ENCODE data around the gene ALX3.

The ALX3 gene

GRCh38 chr1:110061341-110061740 is 9.1 kb downstream of the ALX3 start:
- Histone ChIP-seq H3K27me3 (ENCODE audit: insufficient read depth, poor library complexity, severe bottlenecking) (no peaks in the 10 kb centered on the region), H3K36me3 (ENCODE audit: low read depth) (peaks cover 15% of the 10 kb centered on the region), H3K27ac (ENCODE audit: poor library complexity, severe bottlenecking) (no peak overlapping the region), H3K9me3 (ENCODE audit: severe bottlenecking) (no peaks in the 10 kb centered on the region), H3K4me1 (ENCODE audit: insufficient read depth, poor library complexity, severe bottlenecking) (no peaks in the 10 kb centered on the region), H3K4me3 (ENCODE audit: severe bottlenecking) (no peak overlapping the region)
- no peak for TF ChIP-seq CTCF (IDR thresholded peaks at IDR 0.05; ENCODE audit: poor library complexity, severe bottlenecking)
- ATAC-seq (ENCODE audit: low read depth), result no peak
- DNase-seq (ENCODE audit: low spot score), result no peak

- Histone ChIP-seq H3K9me3 (ENCODE audit: severe bottlenecking) (no peaks in the 10 kb centered on the region), H3K36me3 (ENCODE audit: low read depth) (peaks cover 22% of the 10 kb centered on the region), H3K4me3 (ENCODE audit: severe bottlenecking) (no peak overlapping the region), H3K27ac (ENCODE audit: poor library complexity, severe bottlenecking) (no peak overlapping the region), H3K4me1 (ENCODE audit: insufficient read depth, poor library complexity, severe bottlenecking) (no peaks in the 10 kb centered on the region), H3K27me3 (ENCODE audit: insufficient read depth, poor library complexity, severe bottlenecking) (no peaks in the 10 kb centered on the region)
- ATAC-seq (ENCODE audit: low read depth) (no peak), DNase-seq (ENCODE audit: low spot score) (no peak)
- TF ChIP-seq CTCF (IDR thresholded peaks at IDR 0.05; ENCODE audit: poor library complexity, severe bottlenecking), result no peak
These were observed 9.8 kb downstream of the ALX3 start for GRCh38 chr1:110060662-110061060.

GRCh38 chr1:110060034-110060661 is 10.3 kb downstream of the ALX3 start:
- Histone ChIP-seq H3K4me3 (ENCODE audit: severe bottlenecking) (no peak overlapping the region), H3K36me3 (ENCODE audit: low read depth) (peaks cover 27% of the 10 kb centered on the region), H3K9me3 (ENCODE audit: severe bottlenecking) (no peaks in the 10 kb centered on the region), H3K27me3 (ENCODE audit: insufficient read depth, poor library complexity, severe bottlenecking) (no peaks in the 10 kb centered on the region), H3K4me1 (ENCODE audit: insufficient read depth, poor library complexity, severe bottlenecking) (no peaks in the 10 kb centered on the region), H3K27ac (ENCODE audit: poor library complexity, severe bottlenecking) (no peak overlapping the region)
- no peak for ATAC-seq (ENCODE audit: low read depth)
- TF ChIP-seq CTCF (IDR thresholded peaks at IDR 0.05; ENCODE audit: poor library complexity, severe bottlenecking), result peak; percentile 73
- no peak for DNase-seq (ENCODE audit: low spot score)

DNA sequence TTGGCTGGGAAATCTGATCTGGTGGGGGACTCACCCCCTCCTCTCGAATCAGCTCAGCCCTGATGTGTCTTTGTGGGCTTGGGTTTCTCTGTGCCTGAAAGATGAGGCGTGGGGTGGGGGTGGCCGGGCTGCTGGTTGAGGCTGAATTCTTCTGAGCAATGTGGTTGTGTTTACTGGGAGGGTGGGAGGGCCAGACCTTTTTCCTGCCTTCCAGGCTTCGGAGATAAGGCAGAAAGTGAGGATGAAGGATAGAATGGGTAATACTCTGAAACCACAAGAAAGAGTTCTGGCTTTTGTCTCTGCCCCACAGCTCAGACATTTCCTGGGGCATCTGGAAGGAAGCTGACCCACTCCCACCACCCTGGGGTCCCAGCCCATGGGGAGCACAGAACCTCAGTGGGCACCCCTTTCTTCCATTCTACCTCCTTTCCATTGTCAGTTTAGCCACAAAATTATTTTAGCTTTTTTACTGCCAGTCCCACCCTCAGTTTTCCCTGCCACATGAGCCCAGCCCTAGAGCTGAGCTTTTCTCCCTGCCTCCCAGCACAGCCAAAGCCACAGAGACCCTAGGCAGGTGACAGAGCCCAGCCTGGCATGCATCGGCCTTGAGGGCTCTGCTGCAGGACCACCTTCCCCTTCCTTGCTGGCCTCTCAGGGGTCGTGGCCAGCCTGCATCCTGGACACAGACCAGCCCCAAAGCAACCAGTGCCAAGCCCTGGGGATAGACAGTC is 11.2 kb downstream of the ALX3 start:
- TF ChIP-seq CTCF (IDR thresholded peaks at IDR 0.05; ENCODE audit: poor library complexity, severe bottlenecking), result no peak
- DNase-seq (ENCODE audit: low spot score) (no peak), ATAC-seq (ENCODE audit: low read depth) (no peak)
- H3K36me3 ChIP-seq (ENCODE audit: low read depth), result peaks cover 35% of the 10 kb centered on the region
- H3K4me3 ChIP-seq (ENCODE audit: severe bottlenecking), result no peak overlapping the region
- H3K4me1 ChIP-seq (ENCODE audit: insufficient read depth, poor library complexity, severe bottlenecking), result no peaks in the 10 kb centered on the region
- no peak overlapping the region for H3K27ac ChIP-seq (ENCODE audit: poor library complexity, severe bottlenecking)
- H3K9me3 ChIP-seq (ENCODE audit: severe bottlenecking), result no peaks in the 10 kb centered on the region
- no peaks in the 10 kb centered on the region for H3K27me3 ChIP-seq (ENCODE audit: insufficient read depth, poor library complexity, severe bottlenecking)

GRCh38 chr1:110058591-110058990 is 11.9 kb downstream of the ALX3 start:
- Histone ChIP-seq H3K27me3 (ENCODE audit: insufficient read depth, poor library complexity, severe bottlenecking) (no peaks in the 10 kb centered on the region), H3K9me3 (ENCODE audit: severe bottlenecking) (no peaks in the 10 kb centered on the region), H3K4me1 (ENCODE audit: insufficient read depth, poor library complexity, severe bottlenecking) (no peaks in the 10 kb centered on the region), H3K27ac (ENCODE audit: poor library complexity, severe bottlenecking) (no peak overlapping the region), H3K36me3 (ENCODE audit: low read depth) (peaks cover 42% of the 10 kb centered on the region), H3K4me3 (ENCODE audit: severe bottlenecking) (no peak overlapping the region)
- no peak for TF ChIP-seq CTCF (IDR thresholded peaks at IDR 0.05; ENCODE audit: poor library complexity, severe bottlenecking)
- DNase-seq (ENCODE audit: low spot score), result no peak
- no peak for ATAC-seq (ENCODE audit: low read depth)
